Neural cell (in vitro differentiated cells): Measurements from ENCODE around the gene NUP62. TPM values are rescaled to one million over a fixed set of nuclear protein-coding genes. Genes with fewer than 3 reads are reported as not detected.

Source experiments
- H2AFZ ChIP-seq: fragments of 200-600, 300-800 bp; sonication (generic), shearing (Covaris generic); 2 replicates; pipeline ENCODE4 v1.6.0; 2014; ENCODE audit warnings: low read depth, mild to moderate bottlenecking, antibody characterized with exemption, low read length, moderate library complexity
- H3F3A ChIP-seq: fragments of 200-600 bp; shearing (Covaris generic); 2 replicates; pipeline ENCODE4 v1.6.1; 2016; ENCODE audit warnings: mild to moderate bottlenecking, moderate library complexity, mixed read lengths, antibody characterized with exemption, low read length; ENCODE audit not compliant: insufficient read depth, poor library complexity, severe bottlenecking
- H3K27ac ChIP-seq: fragments of 200-600, 300-800 bp; sonication (generic), shearing (Covaris generic); 2 replicates; pipeline ENCODE4 v1.5.1; 2014; ENCODE audit warnings: mild to moderate bottlenecking, low read length, moderate library complexity
- H3K27me3 ChIP-seq: fragments of 300-800, 200-600 bp; sonication (generic), shearing (Covaris generic); 2 replicates; pipeline ENCODE4 v1.6.0; 2014; ENCODE audit warnings: mild to moderate bottlenecking, low read depth, low read length, moderate library complexity; ENCODE audit not compliant: insufficient read depth
- H3K36me3 ChIP-seq: fragments of 300-800, 200-600 bp; sonication (generic), shearing (Covaris generic); 2 replicates; pipeline ENCODE4 v1.5.1; 2014; ENCODE audit warnings: mild to moderate bottlenecking, antibody characterized with exemption, low read length, moderate library complexity; ENCODE audit not compliant: insufficient read depth
- H3K4me2 ChIP-seq: fragments of 300-800, 200-600 bp; sonication (generic), shearing (Covaris generic); 2 replicates; pipeline ENCODE4 v1.6.0; 2014; ENCODE audit warnings: mild to moderate bottlenecking, low read length
- H3K4me3 ChIP-seq: fragments of 300-800, 200-600 bp; sonication (generic), shearing (Covaris generic); 2 replicates; pipeline ENCODE4 v1.5.1; 2014; ENCODE audit warnings: mild to moderate bottlenecking, low read length, moderate library complexity
- H3K79me2 ChIP-seq: fragments of 200-600 bp; shearing (Covaris generic); replicated peaks from 2 replicates; pipeline ENCODE4 v1.6.0; 2014; ENCODE audit warnings: mild to moderate bottlenecking, low read length, moderate library complexity; ENCODE audit not compliant: insufficient read depth
- H3K9ac ChIP-seq: fragments of 300-800, 200-600 bp; sonication (generic), shearing (Covaris generic); 2 replicates; pipeline ENCODE4 v1.6.1; 2016; ENCODE audit warnings: mild to moderate bottlenecking, low read length, mixed read lengths
- H3K9me2 ChIP-seq: fragments of 200-600 bp; shearing (Covaris generic); 2 replicates; pipeline ENCODE4 v1.6.1; 2016; ENCODE audit warnings: mild to moderate bottlenecking, low read length, mixed read lengths; ENCODE audit not compliant: insufficient read depth
- H3K9me3 ChIP-seq: fragments of 200-600, 300-800 bp; sonication (generic), shearing (Covaris generic); 2 replicates; pipeline ENCODE4 v1.6.1; 2016; ENCODE audit warnings: mild to moderate bottlenecking, mixed run types, low read length, moderate library complexity, mixed read lengths
- H4K20me1 ChIP-seq: fragments of 200-600 bp; shearing (Covaris generic); 2 replicates; pipeline ENCODE4 v1.6.1; 2016; ENCODE audit warnings: mild to moderate bottlenecking, mixed run types; ENCODE audit not compliant: insufficient read depth
- CTCF ChIP-seq: fragments of 450-650 bp; IDR thresholded peaks from 2 replicates; pipeline ENCODE4 v1.5.1; 2014; ENCODE audit warnings: antibody characterized with exemption, mild to moderate bottlenecking, moderate library complexity; ENCODE audit not compliant: poor library complexity, severe bottlenecking
- EP300 ChIP-seq: fragments of 450-650 bp; conservative IDR thresholded peaks from 2 replicates; pipeline ENCODE4 v1.6.1; 2014; ENCODE audit warnings: antibody characterized with exemption, mild to moderate bottlenecking, moderate library complexity; ENCODE audit not compliant: poor library complexity, severe bottlenecking
- EZH2 ChIP-seq: fragments of 200-600, 300-800 bp; shearing (Covaris generic), sonication (generic); IDR thresholded peaks from 2 replicates; pipeline ENCODE4 v1.6.1; 2014; ENCODE audit warnings: antibody characterized with exemption, low read length, borderline replicate concordance, mild to moderate bottlenecking; ENCODE audit not compliant: insufficient read depth, poor library complexity, severe bottlenecking
- MXI1 ChIP-seq: fragments of 450-650 bp; conservative IDR thresholded peaks from 2 replicates; pipeline ENCODE4 v1.6.1; 2014; ENCODE audit warnings: antibody characterized with exemption, mild to moderate bottlenecking; ENCODE audit not compliant: poor library complexity, severe bottlenecking
- POLR2AphosphoS5 ChIP-seq: IDR thresholded peaks from 2 replicates; pipeline ENCODE4 v1.6.1; 2012
- RAD21 ChIP-seq: fragments of 450-650 bp; conservative IDR thresholded peaks from 2 replicates; pipeline ENCODE4 v1.6.1; 2014; ENCODE audit warnings: antibody characterized with exemption, mild to moderate bottlenecking, moderate library complexity
- REST ChIP-seq: IDR thresholded peaks from 2 replicates; pipeline ENCODE4 v1.6.1; 2012; ENCODE audit warnings: borderline replicate concordance
- SMC3 ChIP-seq: fragments of 450-650 bp; conservative IDR thresholded peaks from 2 replicates; pipeline ENCODE4 v1.6.1; 2014; ENCODE audit warnings: antibody characterized with exemption, mild to moderate bottlenecking, moderate library complexity; ENCODE audit not compliant: poor library complexity
- TAF1 ChIP-seq: IDR thresholded peaks from 2 replicates; pipeline ENCODE4 v1.6.1; 2012; ENCODE audit warnings: low read depth
- polyA plus RNA-seq: library from polyadenylated mRNA; depleted of rRNA; stranded (reverse); fragments of >200 nt; gene quantifications from 2 replicates; pipeline ENCODE4 v1.2.3, GENCODE V29; 2014

Gene NUP62
- polyA plus RNA-seq, 1 donor from 2014 or later: 24.9 TPM

- TF ChIP-seq EZH2: no peak
- no peak for TF ChIP-seq TAF1
- TF ChIP-seq POLR2AphosphoS5: no peak
- TF ChIP-seq CTCF: no peak
- no peak for TF ChIP-seq SMC3
- TF ChIP-seq REST: no peak
- TF ChIP-seq RAD21: no peak
- no peak for TF ChIP-seq EP300
- no peak for TF ChIP-seq MXI1
- peaks cover 9% of the 10 kb centered on the region for H3K36me3 ChIP-seq
These were observed 48.1 kb downstream of the NUP62 start for GRCh38 chr19:49881186-49881585.

GRCh38 chr19:49880162-49880869, 49.0 kb downstream of the NUP62 start:
- TF ChIP-seq CTCF (no peak), REST (no peak), EZH2 (no peak), TAF1 (no peak), SMC3 (no peak), MXI1 (no peak), RAD21 (no peak), POLR2AphosphoS5 (no peak), EP300 (no peak)
- H3K9ac ChIP-seq: no peak overlapping the region
- H3K4me3 ChIP-seq: no peak overlapping the region
- H2AFZ ChIP-seq: no peak overlapping the region
- H3K36me3 ChIP-seq: peaks cover 9% of the 10 kb centered on the region
- H3K27ac ChIP-seq: no peak overlapping the region
- no peak overlapping the region for H3K4me2 ChIP-seq
- H3K79me2 ChIP-seq: peaks cover 8% of the 10 kb centered on the region
- peaks cover 6% of the 10 kb centered on the region for H3K9me3 ChIP-seq
- no peaks in the 10 kb centered on the region for H3F3A ChIP-seq
- no peaks in the 10 kb centered on the region for H4K20me1 ChIP-seq
- H3K27me3 ChIP-seq: no peaks in the 10 kb centered on the region
- H3K9me2 ChIP-seq: no peaks in the 10 kb centered on the region

More at GRCh38 chr19:49881186-49881585, 48.1 kb downstream of the NUP62 start:
- Histone ChIP-seq H3K27me3 (no peaks in the 10 kb centered on the region), H3K27ac (no peak overlapping the region), H3F3A (no peaks in the 10 kb centered on the region), H4K20me1 (no peaks in the 10 kb centered on the region), H3K4me3 (no peak overlapping the region), H3K4me2 (no peak overlapping the region), H3K79me2 (no peaks in the 10 kb centered on the region), H3K9ac (no peak overlapping the region), H3K9me2 (no peaks in the 10 kb centered on the region), H3K9me3 (peaks cover 6% of the 10 kb centered on the region), H2AFZ (no peak overlapping the region)
